Smooth muscle cell (in vitro differentiated cells): Measurements from ENCODE around the gene CCDC170. TPM values are rescaled to one million over a fixed set of nuclear protein-coding genes. Genes with fewer than 3 reads are reported as not detected.

Experiments used
- DNase-seq: peaks from one replicate; lab custom pipeline; 2025; ENCODE audit not compliant: unreplicated experiment; lab: John Stamatoyannopoulos, UW
- H2AFZ ChIP-seq: fragments of 200-600 bp; sonication (generic); 2 replicates; pipeline ENCODE4 v1.6.0; 2016; ENCODE audit warnings: antibody characterized with exemption, low read depth, mild to moderate bottlenecking
- H3F3A ChIP-seq: fragments of 200-600 bp; sonication (generic); 2 replicates; pipeline ENCODE4 v1.6.0; 2017; ENCODE audit warnings: antibody characterized with exemption, low read depth
- H3K27ac ChIP-seq: fragments of 200-600 bp; sonication (generic); 2 replicates; pipeline ENCODE4 v1.5.1; 2016; ENCODE audit warnings: low read depth, mild to moderate bottlenecking
- H3K27me3 ChIP-seq: fragments of 200-600 bp; sonication (generic); 2 replicates; pipeline ENCODE4 v1.6.1; 2016; ENCODE audit warnings: low read depth, mild to moderate bottlenecking
- H3K36me3 ChIP-seq: fragments of 200-600 bp; sonication (generic); 2 replicates; pipeline ENCODE4 v1.5.1; 2016; ENCODE audit warnings: low read depth
- H3K4me1 ChIP-seq: fragments of 200-600 bp; sonication (generic); 2 replicates; pipeline ENCODE4 v1.5.1; 2016; ENCODE audit warnings: low read depth
- H3K4me2 ChIP-seq: fragments of 200-600 bp; sonication (generic); 2 replicates; pipeline ENCODE4 v1.6.0; 2016; ENCODE audit warnings: mild to moderate bottlenecking
- H3K4me3 ChIP-seq: fragments of 200-600 bp; sonication (generic); 2 replicates; pipeline ENCODE4 v1.5.1; 2016; ENCODE audit warnings: mild to moderate bottlenecking
- H3K79me2 ChIP-seq: fragments of 200-600 bp; sonication (generic); 2 replicates; pipeline ENCODE4 v1.6.0; 2016; ENCODE audit warnings: low read depth, mild to moderate bottlenecking
- H3K9ac ChIP-seq: fragments of 200-600 bp; sonication (generic); 2 replicates; pipeline ENCODE4 v1.6.0; 2016; ENCODE audit warnings: low read depth
- H3K9me3 ChIP-seq: fragments of 200-600 bp; sonication (generic); replicated peaks from 2 replicates; pipeline ENCODE4 v1.5.1; 2016; ENCODE audit warnings: low read depth
- H4K20me1 ChIP-seq: fragments of 200-600 bp; sonication (generic); 2 replicates; pipeline ENCODE4 v1.6.0; 2016; ENCODE audit warnings: low read depth
- CTCF ChIP-seq: fragments of 200-600 bp; sonication (generic); IDR thresholded peaks from 2 replicates; pipeline ENCODE4 v1.5.1; 2017; ENCODE audit warnings: borderline replicate concordance, mild to moderate bottlenecking, antibody characterized with exemption; ENCODE audit not compliant: insufficient read depth, poor library complexity, severe bottlenecking
- WGBS: methylation state at CpG from one replicate; pipeline ENCODE4 v1.1.7; 2016; ENCODE audit warnings: low lambda C conversion rate; 5-methylcytosine and 5-hydroxymethylcytosine counted together
- polyA plus RNA-seq: library from polyadenylated mRNA; unstranded; fragments of >200 nt; fragmentation: Nextera tagmentation; extraction: Ambion mirVana; gene quantifications from 2 replicates; pipeline ENCODE4 v1.2.1, GENCODE V29; 2016
- total RNA-seq: library from RNA; depleted of rRNA; stranded (reverse); fragments of >200 nt; gene quantifications from 2 replicates; pipeline ENCODE4 v1.2.3, GENCODE V29; 2014

CCDC170 gene
- total and polyA plus RNA-seq, 2 experiments from 2014 or later, result 0.27 to 0.63 TPM

DNA sequence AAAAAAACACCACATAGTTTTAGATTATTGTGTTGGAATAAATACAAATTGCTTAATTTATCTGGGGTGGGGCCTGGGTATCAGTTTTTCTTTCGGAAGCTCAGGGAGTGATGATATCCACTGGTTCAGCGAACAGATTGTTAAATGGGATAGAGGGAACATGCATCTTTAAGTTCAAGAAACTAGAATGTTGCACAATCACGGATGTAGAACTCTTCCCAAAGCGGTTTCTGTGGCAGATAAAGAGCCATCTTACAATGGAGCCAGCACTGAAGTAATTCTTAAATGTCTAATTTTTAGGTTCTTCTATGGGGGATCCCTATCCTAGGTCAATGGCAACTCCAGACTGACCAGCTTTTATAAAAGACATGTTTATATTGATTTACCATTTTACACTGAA, 32.1 kb upstream of the CCDC170 start:
- Histone ChIP-seq H3K4me1 (no peaks in the 10 kb centered on the region), H2AFZ (no peak overlapping the region), H3K36me3 (peaks cover 21% of the 10 kb centered on the region), H3K27ac (no peak overlapping the region), H4K20me1 (no peaks in the 10 kb centered on the region), H3K9me3 (no peaks in the 10 kb centered on the region), H3K27me3 (no peaks in the 10 kb centered on the region), H3K4me3 (no peak overlapping the region), H3K4me2 (no peak overlapping the region), H3K79me2 (no peaks in the 10 kb centered on the region), H3K9ac (no peak overlapping the region), H3F3A (no peaks in the 10 kb centered on the region)
- TF ChIP-seq CTCF, result no peak
- no peak for DNase-seq
- WGBS, result 96% methylated on average over 4 of the region's 4 CpGs

- H4K20me1 ChIP-seq, result no peaks in the 10 kb centered on the region
- no peak overlapping the region for H3K4me3 ChIP-seq
- H3K36me3 ChIP-seq, result peaks cover 8% of the 10 kb centered on the region
- H3K4me2 ChIP-seq, result no peak overlapping the region
- no peak for TF ChIP-seq CTCF
- H3K4me1 ChIP-seq, result no peaks in the 10 kb centered on the region
- H3K9ac ChIP-seq, result no peak overlapping the region
- no peaks in the 10 kb centered on the region for H3K27me3 ChIP-seq
- no peak for DNase-seq
- H3K79me2 ChIP-seq, result no peaks in the 10 kb centered on the region
- no peak overlapping the region for H2AFZ ChIP-seq
- H3K27ac ChIP-seq, result no peak overlapping the region
- H3F3A ChIP-seq, result no peaks in the 10 kb centered on the region
- no peaks in the 10 kb centered on the region for H3K9me3 ChIP-seq
These were observed 29.1 kb upstream of the CCDC170 start for GRCh38 chr6:151464702-151465101.

DNA sequence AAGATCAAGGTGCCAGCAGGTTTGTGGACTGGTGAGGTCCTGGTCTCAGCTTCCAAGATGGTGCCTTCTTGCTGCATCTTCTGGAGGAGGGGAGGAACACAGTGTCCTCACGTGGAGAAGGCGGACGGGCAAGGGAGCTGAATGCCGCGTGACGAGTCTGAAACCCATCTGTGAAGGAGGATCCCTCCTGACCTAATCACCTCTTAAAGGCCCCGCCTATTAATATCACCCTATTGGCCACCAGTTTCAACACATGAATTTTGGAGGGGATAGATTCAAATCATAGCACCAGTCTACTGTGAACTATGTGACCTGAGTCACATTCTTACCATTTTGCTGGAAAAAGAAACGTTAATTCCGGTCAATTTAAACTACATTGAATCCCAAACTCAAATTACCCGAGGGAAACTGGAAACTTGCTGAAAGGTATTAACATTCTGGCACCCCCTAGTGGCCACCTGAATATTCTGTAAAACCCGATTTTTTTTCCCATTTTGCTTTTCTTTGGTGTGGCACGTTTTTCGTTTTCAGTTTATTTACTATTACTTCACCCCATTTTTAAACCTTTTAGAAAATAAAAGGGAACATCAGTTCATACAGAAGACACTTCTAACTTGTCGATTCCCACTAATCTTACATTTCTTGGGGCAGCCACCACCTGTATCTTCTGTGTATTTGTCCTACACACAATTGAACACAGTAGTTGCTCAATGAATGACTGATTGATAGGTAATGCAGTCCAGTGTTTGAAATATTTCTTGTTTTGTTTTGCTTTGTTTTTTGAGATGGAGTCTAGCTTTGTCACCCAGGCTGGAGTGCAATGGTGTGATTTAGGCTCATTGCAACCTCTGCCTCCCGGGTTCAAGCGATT, 17.9 kb upstream of the CCDC170 start:
- Histone ChIP-seq H3K4me3 (peak overlapping the region; percentile 15), H3F3A (no peaks in the 10 kb centered on the region), H2AFZ (peak overlapping the region; percentile 53), H3K27ac (no peak overlapping the region), H3K79me2 (no peaks in the 10 kb centered on the region), H3K4me1 (peaks cover 4% of the 10 kb centered on the region), H3K27me3 (no peaks in the 10 kb centered on the region), H3K36me3 (no peaks in the 10 kb centered on the region), H4K20me1 (no peaks in the 10 kb centered on the region), H3K9ac (no peak overlapping the region), H3K4me2 (peak overlapping the region; percentile 73), H3K9me3 (no peaks in the 10 kb centered on the region)
- peak; percentile 81 for TF ChIP-seq CTCF
- 35% methylated on average over 16 of the region's 16 CpGs for WGBS
- DNase-seq, result no peak

GRCh38 chr6:151477726-151478125, 16.1 kb upstream of the CCDC170 start:
- Histone ChIP-seq H3K9ac (no peak overlapping the region), H3K4me2 (no peak overlapping the region), H3K4me1 (peaks cover 4% of the 10 kb centered on the region), H3K4me3 (no peak overlapping the region), H3F3A (no peaks in the 10 kb centered on the region), H2AFZ (no peak overlapping the region), H3K27ac (no peak overlapping the region), H3K79me2 (no peaks in the 10 kb centered on the region), H4K20me1 (no peaks in the 10 kb centered on the region), H3K9me3 (no peaks in the 10 kb centered on the region), H3K36me3 (no peaks in the 10 kb centered on the region), H3K27me3 (no peaks in the 10 kb centered on the region)
- no peak for DNase-seq
- 94% methylated on average over 12 of the region's 12 CpGs for WGBS
- TF ChIP-seq CTCF, result no peak
